GM10847 (cell line): Measurements from ENCODE around the gene RGS11.
A peak's percentile ranks its signal among the peaks of the same experiment; 100 is the strongest.

Source experiments
- POLR2A ChIP-seq: IDR thresholded peaks from 2 replicates; pipeline ENCODE4 v1.6.1; 2011; ENCODE audit not compliant: insufficient read length; ENCODE audit errors: extremely low read depth

The RGS11 gene

DNA sequence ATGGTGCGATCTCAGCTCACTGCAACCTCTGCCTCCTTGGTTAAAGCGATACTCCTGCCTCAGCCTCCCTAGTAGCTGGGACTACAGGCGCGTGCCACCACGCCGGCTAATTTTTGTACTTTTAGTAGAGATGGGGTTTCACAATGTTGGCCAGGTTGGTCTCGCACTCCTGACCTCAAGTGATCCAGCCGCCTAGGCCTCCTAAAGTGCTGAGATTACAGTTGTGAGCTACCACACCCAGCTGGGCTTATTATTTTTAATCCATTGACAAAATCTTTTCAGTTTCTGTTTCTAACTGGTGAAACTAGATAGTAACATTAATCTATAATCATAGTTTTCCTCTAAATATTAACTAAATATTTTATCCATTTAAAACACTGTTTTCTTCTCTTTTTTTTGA, 35.2 kb downstream of the RGS11 start:
- no peak for TF ChIP-seq POLR2A

DNA sequence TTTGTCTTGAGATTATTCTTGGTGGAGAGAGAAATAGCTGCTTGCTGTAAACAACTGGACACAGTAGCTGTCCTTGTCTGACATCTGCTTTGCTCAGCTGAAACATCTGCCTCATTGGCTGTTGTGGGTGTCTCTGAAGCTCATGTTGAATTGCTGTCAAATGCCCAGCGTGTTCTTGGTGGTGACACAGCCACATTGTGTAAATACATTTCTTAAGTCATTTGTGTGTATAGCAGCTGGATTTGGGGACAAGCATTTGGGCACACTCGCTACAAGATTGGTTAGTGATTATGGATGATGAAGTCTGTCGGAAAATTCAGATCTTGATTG, 35.8 kb downstream of the RGS11 start:
- no peak for TF ChIP-seq POLR2A

DNA sequence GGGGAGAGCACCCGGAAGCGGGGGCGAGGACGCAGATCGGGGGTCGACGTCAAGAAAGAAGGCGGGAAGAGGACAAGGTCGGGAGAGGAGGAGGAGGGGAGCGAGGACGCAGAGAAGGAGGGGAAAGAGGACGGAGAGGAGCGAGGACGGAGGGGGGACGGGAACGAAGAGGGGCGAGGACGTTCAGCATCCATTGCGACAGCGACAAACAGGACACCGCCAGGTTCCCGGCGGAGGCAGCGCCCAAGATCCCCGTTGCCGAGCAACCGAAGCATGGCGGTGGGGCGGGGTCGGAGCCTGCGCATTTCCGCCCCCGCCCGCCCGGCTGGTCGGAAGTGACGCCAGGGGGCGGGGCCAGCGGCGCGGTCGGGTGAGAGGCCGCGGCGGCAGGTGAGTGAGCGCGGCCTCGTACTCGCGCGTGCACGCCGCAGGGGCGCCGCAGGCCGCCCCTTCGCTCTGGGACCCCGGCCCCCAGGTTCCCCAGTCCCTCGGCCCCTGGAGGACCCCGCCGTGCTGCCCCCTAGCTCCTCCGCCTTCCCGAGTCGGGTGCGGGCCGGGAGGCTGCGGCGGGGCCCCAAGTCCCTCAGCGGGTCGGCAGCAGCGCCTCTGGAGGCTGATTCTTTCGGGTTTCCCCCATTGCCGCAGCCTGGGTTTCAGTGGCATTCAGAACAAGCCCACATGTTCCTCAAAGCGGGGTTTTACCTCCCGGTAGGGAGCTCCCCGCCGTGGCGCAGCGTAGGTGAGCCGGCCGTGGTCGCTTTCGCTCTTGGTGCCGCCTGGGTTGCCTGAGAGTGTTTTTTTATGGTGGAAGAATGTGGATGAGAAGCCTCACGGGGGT, 41.1 kb downstream of the RGS11 start, which contains the start of gene FAM234A:
Gene FAM234A, plus strand, starts transcription at position 354 of the 838 bp plus-strand sequence. CDS start 19,593 bp downstream, outside the sequence.
- TF ChIP-seq POLR2A, result peak; percentile 88

DNA sequence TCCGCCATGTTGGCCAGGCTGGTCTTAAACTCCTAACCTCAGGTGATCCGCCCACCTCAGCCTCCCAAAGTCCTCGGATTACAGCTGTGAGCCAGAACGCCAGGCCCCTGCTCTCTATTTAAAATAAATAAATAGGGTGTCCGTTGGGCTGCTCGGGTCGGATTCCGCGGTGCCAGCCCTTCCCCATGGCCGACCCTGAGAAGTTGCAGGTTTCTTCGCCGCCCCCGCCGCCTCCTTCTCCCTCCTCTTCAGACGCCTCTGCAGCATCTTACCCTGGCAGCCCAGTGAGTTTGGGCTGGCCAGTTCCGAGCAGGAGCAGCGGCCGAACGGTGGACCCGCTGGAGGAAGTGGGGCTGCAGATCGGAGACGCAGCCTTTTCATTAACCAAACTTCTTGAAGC, 44.8 kb downstream of the RGS11 start:
- TF ChIP-seq POLR2A, result no peak

DNA sequence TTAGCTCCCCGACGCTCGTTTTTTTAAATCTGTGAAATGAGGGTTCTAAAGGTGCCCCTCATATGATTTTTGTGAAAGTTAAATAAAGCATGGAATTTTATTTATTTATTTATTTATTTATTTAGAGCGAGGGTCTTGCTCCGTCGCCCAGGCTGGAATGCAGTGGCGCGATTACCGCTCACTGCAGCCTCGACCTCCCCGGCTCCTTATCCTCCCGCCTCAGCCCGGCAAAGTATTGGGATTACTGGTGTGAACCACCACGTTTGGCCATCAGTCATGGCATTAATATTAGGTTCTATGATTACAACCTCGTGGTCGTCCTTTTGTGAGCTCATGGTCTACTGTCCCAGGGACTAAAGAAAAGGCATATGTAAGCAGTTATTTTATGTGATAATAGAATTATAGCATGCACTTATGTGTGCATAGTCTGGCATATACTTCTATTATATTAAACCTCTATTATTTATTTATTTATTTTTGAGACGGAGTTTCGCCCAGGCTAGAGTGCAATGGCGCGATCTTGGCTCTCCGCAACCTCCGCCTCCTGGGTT, 45.9 kb downstream of the RGS11 start:
- no peak for TF ChIP-seq POLR2A

DNA sequence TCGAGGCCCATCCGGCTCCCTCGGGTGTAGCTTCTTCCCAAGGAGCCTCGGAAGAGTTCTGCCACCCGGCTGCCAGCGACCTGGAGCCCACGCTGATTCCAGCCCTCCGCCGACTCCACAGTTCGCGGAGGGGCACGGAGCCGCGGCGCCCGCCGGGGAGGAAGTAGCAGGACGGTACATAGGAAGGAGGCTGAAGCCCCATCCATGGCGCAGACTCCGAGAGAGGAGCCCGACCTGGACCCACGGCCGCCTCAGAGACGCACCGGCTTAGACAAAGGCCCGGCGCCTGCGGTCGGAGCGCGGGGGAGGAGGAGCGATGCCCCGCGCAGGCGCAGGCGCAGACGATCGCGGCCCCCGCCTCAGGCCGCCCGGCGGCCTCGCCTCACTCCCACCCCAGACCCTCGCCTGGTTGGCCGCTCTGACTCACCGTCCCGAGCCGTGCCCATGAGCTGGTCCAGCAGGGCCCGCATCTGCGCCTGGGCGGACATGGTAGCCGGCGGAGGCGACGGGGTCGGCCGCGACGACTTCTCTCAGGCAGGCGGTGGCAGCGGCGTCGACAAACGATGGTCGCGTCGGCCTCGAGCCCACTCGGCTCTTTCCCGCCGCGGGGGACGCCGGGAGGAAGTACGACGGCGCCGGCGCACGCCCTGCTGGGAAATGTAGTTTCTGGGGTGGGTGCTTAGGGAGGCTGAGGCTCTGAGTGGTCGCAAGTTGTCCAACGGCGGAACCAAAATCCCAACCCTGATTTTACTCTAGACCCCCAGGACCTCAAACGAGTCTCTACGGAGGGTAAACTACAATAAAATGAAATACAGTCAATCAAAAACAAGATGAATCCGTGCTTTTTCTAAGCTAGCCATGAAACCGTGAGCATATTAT, 46.7 kb downstream of the RGS11 start, which contains the start of gene LUC7L:
Gene LUC7L, minus strand, starts transcription at position 598 of the 879 bp plus-strand sequence. Its CDS starts 110 bp downstream, at position 488.
- TF ChIP-seq POLR2A, result peak; percentile 99

DNA sequence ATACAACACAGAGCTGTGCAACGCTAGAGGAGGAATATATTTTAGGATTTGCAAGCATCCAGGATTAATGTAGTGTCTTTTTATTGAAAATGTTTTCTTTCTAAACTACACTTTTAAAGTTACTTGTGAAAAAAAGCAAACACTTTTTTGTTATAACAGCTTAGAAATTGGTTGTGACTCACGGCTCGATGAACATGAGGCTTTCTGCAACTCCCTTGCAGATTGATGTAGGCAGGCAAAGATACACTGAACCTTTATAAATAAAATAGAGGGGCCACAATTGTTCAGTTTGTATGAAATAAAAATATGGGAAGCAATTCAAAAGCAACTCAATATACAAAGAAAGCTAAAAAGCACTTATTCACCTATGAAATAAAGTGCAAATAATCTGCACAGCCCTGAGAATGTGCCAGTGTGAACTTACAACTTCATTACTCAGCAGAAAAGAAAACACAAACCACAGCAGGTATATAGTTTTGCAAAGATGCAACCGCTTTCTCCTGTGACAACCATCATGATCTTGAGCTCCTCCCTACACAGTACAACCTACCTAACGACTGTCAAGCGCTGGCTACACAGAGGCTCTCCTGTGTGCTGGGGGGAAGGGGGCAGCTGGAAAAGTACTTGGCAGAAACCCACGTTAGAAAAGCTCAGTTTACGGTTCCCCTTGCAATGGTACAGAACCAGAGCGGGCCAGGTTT, 47.4 kb downstream of the RGS11 start:
- TF ChIP-seq POLR2A, result no peak

DNA sequence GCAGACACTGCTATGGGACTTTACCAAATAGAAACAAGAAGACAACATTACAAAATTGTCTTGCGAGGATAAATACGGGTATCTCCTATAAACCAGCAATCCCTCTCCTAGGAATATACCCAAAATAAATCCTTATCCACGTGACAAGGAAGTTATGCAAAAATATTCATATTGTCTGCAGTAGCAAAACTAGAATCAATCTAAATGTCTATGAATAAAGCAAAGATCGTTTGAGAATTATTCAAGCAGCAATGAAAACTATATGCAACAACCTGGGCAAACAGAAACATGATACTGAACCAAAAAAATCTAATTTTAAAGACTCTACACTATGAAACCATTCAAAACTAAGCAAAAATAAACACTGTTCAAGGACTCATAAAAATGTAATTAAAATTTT, 55.7 kb downstream of the RGS11 start:
- no peak for TF ChIP-seq POLR2A
